NCI-H146 treated with DMSO at 0.1 percent for 48 hours (cell line): ENCODE data around the gene ARSB.
"Not testable (repeated sequence)": the region's sequence is repeated elsewhere in the genome, so short reads cannot be mapped to it uniquely, and the experiment has no call there.

Experiments
- DNase-seq: peaks from one replicate; lab custom pipeline; 2025; ENCODE audit not compliant: unreplicated experiment; lab: John Stamatoyannopoulos, UW

Gene ARSB

GRCh38 chr5:78851891-78852290 is 133.2 kb downstream of the ARSB start:
- DNase-seq = not testable (repeated sequence)

- DNase-seq = no peak
These were observed 139.6 kb downstream of the ARSB start for GRCh38 chr5:78845470-78845869.

GRCh38 chr5:78843436-78843835 is 141.7 kb downstream of the ARSB start:
- no peak for DNase-seq

DNA sequence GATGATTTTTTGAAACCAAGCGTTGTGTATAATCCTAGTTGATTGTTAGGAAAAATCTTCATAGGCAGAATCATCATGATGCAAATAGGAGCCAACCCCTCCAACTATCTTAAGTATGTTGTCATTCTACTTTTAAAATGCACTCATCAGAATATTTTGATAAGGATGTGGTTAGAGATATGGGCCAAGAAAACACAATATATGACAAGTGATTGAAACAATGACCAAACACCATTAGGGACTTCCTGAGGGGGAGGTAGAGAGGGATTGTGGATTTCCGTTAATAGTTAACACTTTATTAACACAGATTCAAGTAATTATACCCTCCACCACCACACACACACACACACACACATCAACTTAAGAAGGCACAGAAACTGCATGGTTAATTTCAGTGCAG is 143.3 kb downstream of the ARSB start:
- DNase-seq = no peak

- DNase-seq = no peak
These were observed 146.4 kb downstream of the ARSB start for GRCh38 chr5:78838753-78839152.

GRCh38 chr5:78837836-78838235 is 147.3 kb downstream of the ARSB start:
- no peak for DNase-seq

DNA sequence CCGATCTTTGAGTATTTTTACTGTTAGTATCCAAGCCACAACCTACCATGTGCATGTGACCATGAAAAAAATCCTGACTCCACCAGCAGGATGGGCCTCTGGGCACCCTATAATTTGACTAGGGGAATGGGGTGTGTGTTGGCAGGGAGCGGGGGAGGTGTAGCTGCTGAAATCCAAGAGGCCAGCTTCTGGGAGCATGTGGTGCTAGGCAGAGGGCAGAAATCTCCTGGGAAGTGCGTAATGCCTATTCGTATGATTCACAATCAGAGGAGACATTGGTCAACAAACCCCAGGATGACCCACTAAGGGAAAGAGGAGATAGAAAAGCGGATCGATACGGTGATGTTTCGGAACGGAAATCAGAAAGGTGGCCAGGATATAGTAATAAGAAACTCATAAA is 149.9 kb downstream of the ARSB start:
- no peak for DNase-seq

DNA sequence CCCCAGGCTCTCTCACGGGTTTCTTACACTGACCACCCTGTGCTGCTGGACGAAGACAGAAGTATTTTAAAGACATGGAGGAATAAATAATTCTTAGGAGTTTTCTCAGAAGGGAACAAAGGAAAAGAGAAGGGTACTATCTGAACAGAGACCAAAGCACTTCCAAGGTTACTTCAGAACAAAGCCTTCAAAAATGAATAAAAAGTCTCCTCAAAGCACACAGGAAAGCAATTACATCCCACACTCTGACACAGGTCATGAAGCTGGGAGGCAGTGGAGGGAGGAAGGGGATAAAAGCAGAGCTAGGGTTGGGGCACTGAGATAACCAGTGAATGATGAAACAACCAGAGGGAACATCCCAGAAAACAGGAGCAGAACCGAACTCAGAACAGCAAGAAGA is 151.8 kb downstream of the ARSB start:
- no peak for DNase-seq

- DNase-seq = no peak
These were observed 154.5 kb downstream of the ARSB start for GRCh38 chr5:78830528-78831046.

DNA sequence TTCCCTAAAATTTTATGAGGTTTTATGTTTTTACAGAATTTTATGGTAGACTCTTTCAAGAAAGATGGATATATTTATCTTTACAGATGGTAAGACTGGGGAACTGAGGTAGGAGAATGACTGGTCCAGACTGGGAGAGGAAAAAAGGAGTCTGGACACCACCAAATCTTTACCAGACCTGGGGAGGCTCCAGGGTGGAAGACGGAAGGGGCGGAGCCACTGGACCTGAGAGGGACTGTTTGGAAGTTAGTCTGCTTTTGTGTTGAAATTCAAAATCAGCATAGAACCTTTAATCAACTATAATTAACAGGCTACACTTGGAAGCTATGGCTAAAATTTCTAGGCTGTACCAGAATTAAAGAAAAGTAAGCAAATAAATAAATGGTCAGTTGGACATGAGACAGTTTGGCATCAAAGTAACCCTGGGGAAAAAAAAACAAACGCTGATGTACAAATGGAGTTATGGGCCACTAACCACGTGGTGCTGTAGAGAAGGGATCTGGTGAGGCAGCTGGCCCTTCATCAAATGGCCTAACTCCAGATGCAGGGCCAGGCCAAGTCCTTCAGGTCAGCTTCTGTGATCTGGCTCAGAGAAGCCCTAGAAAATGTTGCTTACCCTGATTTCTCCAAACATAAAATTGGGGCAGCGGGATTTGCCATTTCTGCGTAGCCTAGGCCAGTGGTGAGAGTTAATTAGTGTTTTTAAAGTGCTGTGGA is 155.1 kb downstream of the ARSB start:
- no peak for DNase-seq

- DNase-seq = no peak
These were observed 157.4 kb downstream of the ARSB start for GRCh38 chr5:78827725-78828124.

- no peak for DNase-seq
These were observed 160.3 kb downstream of the ARSB start for GRCh38 chr5:78824831-78825281.

- DNase-seq = no peak
These were observed 161.9 kb downstream of the ARSB start for GRCh38 chr5:78823196-78823595.

- no peak for DNase-seq
These were observed 163.5 kb downstream of the ARSB start for GRCh38 chr5:78821536-78822021.

DNA sequence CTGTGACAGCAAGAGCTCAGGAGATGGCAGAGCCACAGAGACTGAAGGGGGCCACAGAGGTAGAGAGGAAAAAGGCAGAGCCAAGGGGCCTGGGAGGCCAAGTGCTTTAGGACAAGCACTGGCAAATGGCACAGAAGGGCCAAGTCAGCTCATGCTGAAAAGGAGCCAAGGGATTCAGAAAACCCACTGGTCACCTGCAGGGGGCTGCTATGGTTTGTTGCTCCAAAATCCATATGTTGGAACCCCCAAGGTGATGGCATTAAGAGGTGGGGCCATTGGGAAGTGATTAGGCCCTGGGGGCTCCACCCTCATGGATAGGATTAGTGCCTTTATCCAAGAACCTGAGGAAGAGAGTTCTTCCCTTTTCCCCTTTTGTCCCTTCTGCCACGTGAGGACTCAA is 165.4 kb downstream of the ARSB start:
- DNase-seq = no peak

- no peak for DNase-seq
These were observed 165.9 kb downstream of the ARSB start for GRCh38 chr5:78819166-78819565.

DNA sequence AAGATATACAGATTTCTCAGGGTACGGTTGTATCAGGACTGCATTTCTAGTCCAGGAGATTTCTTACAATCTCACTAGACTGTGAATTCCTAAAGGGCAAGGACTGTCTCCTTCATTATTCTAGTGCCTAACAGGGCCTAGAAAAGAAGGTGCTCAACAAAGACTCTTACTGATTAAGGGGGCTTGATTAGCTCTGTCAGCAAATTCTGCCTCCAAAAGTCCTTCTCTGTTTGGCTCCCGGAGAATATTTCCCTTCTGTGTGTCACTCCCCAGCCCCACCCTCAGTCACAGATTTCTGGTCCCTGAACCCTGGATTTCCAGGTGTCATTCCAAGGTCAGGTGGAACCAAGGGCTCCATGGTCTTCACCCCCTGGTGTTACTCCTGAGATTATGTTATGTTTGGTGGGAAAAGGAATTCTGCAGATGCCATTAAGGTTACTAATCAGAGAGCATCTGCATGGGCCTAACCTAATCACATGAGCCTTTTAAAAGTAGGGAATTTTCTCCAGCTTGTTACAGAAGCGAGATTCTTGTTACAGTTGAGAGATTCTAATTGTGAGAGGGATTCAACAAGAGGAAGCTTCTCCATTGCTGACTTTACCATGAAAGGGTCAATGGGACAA is 168.9 kb downstream of the ARSB start:
- no peak for DNase-seq

- no peak for DNase-seq
These were observed 171.1 kb downstream of the ARSB start for GRCh38 chr5:78813906-78814530.

GRCh38 chr5:78813286-78813685 is 171.8 kb downstream of the ARSB start:
- DNase-seq = no peak

GRCh38 chr5:78811866-78812265 is 173.2 kb downstream of the ARSB start:
- DNase-seq = peak; percentile 39

DNA sequence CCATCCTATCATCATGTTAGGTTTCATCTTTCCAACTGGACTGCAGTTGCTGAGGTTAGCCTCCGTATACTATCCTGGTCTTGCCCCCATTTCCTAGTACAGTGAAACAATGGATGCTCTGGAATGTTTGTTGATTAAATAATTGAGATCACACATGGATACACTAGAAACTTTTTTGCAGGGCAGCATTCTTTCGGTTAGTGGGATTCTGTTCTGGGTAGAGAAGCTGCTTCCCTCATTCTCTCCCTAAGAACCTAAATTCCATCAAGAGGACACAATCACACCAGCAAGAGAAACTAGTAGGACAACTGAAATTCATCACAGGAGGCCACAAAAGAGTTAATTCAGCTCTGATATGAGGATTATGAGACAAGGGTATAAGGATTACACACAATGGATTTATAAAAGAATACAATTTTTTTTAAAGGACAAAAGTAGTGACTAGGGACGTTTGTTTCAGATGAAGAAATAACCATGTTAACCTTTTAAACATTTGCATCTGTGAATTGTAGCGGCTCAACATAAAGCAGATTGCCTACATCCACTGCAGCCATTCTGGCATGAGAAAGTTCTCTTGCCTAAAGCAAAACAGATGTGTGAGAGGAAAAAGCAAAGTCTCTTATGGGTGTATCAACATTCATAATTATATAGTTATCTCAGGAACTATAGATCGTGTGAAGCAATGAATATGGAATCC is 173.8 kb downstream of the ARSB start:
- no peak for DNase-seq
